HepG2 (cell line): ENCODE data around the gene CAND2. TPM values are rescaled to one million over a fixed set of nuclear protein-coding genes. Genes with fewer than 3 reads are reported as not detected.
A peak's percentile ranks its signal among the peaks of the same experiment; 100 is the strongest.

ENCODE experiments used
- GABPA ChIP-seq, 2 experiments: IDR thresholded peaks; 2 replicates each; pipeline ENCODE4 v1.6.1; 2011 to 2016; ENCODE audit warnings: low read depth in 2 of 2, low read length in 1 of 2, missing biosample characterization in 1 of 2, missing genetic modification characterization in 1 of 2
- HCFC1 ChIP-seq: fragments of 150-350 bp; IDR thresholded peaks from 2 replicates; pipeline ENCODE4 v1.6.1; 2014; ENCODE audit warnings: low read depth, low read length
- KLF12 ChIP-seq: sonication (generic); formaldehyde crosslinking; IDR thresholded peaks from 2 replicates; pipeline ENCODE4 v1.4.0; 2020; ENCODE audit warnings: missing genetic modification reagents, borderline replicate concordance
- NR1H2 ChIP-seq: sonication (generic); formaldehyde crosslinking; IDR thresholded peaks from 2 replicates; pipeline ENCODE4 v1.8.1; 2022; ENCODE audit warnings: low read depth, missing genetic modification reagents, borderline replicate concordance
- NR2F6 ChIP-seq, 2 experiments: IDR thresholded peaks; 2 replicates each; pipeline ENCODE4 v1.6.1; 2016; ENCODE audit warnings: antibody characterized with exemption in 1 of 2, mild to moderate bottlenecking in 1 of 2
- THYN1 ChIP-seq: sonication (generic); formaldehyde crosslinking; IDR thresholded peaks from 2 replicates; pipeline ENCODE4 v1.8.1; 2023; ENCODE audit warnings: low read depth, mild to moderate bottlenecking, moderate library complexity, missing genetic modification reagents, borderline replicate concordance
- polyA plus RNA-seq, 8 experiments: library from polyadenylated mRNA; depleted of rRNA in 3 of 8; stranded (reverse) in 7 of 8; unstranded in 1 of 8; fragments of >200 nt; fragmentation: Illumina TruSeq in 4 of 8; extraction: Trizol in 4 of 8; gene quantifications; 2 replicates each; pipeline versions ENCODE4 v1.2.1 to v1.2.3, GENCODE V29; 2011 to 2016; ENCODE audit warnings: low read depth in 4 of 8, missing spikeins in 1 of 8, mixed read lengths in 1 of 8; ENCODE audit not compliant: insufficient read depth in 1 of 8
- total RNA-seq, 5 experiments: library from RNA; depleted of rRNA; stranded (reverse); fragments of >200 nt; fragmentation: Illumina TruSeq; extraction: Trizol; gene quantifications; 2 replicates each; pipeline ENCODE4 v1.2.3, GENCODE V29; 2016; ENCODE audit warnings: low read depth in 1 of 5
- TF ChIP-seq, protein P1 (sequence below): sonication (generic); formaldehyde crosslinking; IDR thresholded peaks from 2 replicates; pipeline ENCODE4 v1.5.1; 2020; ENCODE audit warnings: mild to moderate bottlenecking, missing genetic modification reagents, borderline replicate concordance
- TF ChIP-seq, protein P2 (sequence below): sonication (generic); formaldehyde crosslinking; IDR thresholded peaks from 2 replicates; pipeline ENCODE4 v1.4.0; 2020; ENCODE audit warnings: low read depth, mild to moderate bottlenecking, missing genetic modification reagents
- TF ChIP-seq, protein P3 (sequence below), 2 experiments: sonication (generic) in 1 of 2; formaldehyde crosslinking in 1 of 2; IDR thresholded peaks; 2 replicates each; pipeline versions ENCODE4 v1.5.1 to v1.6.1; 2011 to 2020; ENCODE audit warnings: borderline replicate concordance in 1 of 2, low read depth in 1 of 2, low read length in 1 of 2, mild to moderate bottlenecking in 1 of 2, missing genetic modification reagents in 1 of 2, moderate library complexity in 1 of 2
- TF ChIP-seq, protein P4 (sequence below): sonication (generic); formaldehyde crosslinking; IDR thresholded peaks from 2 replicates; pipeline ENCODE4 v1.8.1; 2022; ENCODE audit warnings: low read depth, mild to moderate bottlenecking, missing genetic modification reagents
- TF ChIP-seq, protein P5 (sequence below): sonication (generic); formaldehyde crosslinking; IDR thresholded peaks from 2 replicates; pipeline ENCODE4 v1.5.0; 2020; ENCODE audit warnings: missing genetic modification reagents

Gene CAND2
- total and polyA plus RNA-seq, 2 of the 13 experiments (the other 11 are each of a cell fraction or from before 2014, with no cell fraction given) = 0.01 TPM; not detected in 1

DNA sequence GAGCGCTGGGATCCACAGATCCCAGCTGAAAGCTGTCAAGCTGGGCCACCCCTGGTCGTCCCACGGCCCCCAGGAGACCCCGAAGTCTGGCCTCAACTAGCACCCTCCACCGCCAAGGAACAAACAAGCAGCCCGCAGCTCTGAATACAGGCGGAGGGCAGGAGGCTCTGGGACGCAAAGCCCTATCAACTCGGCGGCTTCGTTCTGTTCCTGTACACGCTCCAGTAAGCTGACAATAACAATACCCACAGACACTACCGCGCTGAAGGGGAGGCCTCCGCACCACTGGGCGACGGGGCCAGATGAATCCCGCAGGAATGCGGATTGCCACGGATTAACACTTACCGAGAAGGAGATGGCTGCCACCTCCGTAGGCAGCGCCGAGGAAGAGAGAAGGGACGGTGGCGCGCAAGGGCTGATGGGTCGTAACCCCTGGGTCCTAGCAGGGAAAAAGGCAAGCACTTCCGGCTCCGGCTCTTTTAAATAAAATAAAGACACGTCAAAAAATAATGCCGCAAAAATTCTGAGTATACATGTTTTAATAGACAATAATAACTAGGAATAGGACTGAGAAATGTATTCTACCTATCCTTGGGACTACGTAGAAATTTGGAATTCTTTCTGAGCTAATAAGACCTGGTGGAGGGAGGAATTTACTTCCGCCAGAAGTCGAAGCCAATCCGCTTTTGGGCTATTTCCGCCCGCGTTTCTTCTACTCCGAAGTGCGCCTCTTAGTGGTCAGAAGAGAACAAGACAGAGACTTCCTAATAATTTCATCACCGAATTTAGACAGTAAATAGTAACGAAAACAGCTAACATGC is 44.9 kb downstream of the CAND2 start, which contains the start of gene RPL32 (continued):
- TF ChIP-seq, protein P1, sequence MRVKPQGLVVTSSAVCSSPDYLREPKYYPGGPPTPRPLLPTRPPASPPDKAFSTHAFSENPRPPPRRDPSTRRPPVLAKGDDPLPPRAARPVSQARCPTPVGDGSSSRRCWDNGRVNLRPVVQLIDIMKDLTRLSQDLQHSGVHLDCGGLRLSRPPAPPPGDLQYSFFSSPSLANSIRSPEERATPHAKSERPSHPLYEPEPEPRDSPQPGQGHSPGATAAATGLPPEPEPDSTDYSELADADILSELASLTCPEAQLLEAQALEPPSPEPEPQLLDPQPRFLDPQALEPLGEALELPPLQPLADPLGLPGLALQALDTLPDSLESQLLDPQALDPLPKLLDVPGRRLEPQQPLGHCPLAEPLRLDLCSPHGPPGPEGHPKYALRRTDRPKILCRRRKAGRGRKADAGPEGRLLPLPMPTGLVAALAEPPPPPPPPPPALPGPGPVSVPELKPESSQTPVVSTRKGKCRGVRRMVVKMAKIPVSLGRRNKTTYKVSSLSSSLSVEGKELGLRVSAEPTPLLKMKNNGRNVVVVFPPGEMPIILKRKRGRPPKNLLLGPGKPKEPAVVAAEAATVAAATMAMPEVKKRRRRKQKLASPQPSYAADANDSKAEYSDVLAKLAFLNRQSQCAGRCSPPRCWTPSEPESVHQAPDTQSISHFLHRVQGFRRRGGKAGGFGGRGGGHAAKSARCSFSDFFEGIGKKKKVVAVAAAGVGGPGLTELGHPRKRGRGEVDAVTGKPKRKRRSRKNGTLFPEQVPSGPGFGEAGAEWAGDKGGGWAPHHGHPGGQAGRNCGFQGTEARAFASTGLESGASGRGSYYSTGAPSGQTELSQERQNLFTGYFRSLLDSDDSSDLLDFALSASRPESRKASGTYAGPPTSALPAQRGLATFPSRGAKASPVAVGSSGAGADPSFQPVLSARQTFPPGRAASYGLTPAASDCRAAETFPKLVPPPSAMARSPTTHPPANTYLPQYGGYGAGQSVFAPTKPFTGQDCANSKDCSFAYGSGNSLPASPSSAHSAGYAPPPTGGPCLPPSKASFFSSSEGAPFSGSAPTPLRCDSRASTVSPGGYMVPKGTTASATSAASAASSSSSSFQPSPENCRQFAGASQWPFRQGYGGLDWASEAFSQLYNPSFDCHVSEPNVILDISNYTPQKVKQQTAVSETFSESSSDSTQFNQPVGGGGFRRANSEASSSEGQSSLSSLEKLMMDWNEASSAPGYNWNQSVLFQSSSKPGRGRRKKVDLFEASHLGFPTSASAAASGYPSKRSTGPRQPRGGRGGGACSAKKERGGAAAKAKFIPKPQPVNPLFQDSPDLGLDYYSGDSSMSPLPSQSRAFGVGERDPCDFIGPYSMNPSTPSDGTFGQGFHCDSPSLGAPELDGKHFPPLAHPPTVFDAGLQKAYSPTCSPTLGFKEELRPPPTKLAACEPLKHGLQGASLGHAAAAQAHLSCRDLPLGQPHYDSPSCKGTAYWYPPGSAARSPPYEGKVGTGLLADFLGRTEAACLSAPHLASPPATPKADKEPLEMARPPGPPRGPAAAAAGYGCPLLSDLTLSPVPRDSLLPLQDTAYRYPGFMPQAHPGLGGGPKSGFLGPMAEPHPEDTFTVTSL (CRISPR knock-in tag) = no peak
- TF ChIP-seq GABPA (IDR thresholded peaks at IDR 0.05; ENCODE audit: low read depth, low read length) (peak; percentile 68), GABPA (CRISPR knock-in tag; IDR thresholded peaks at IDR 0.05; ENCODE audit: low read depth) (peak; percentile 95), HCFC1 (peak; percentile 51), THYN1 (CRISPR knock-in tag) (no peak), NR2F6 (IDR thresholded peaks at IDR 0.05) (peak; percentile 73), NR2F6 (CRISPR knock-in tag; IDR thresholded peaks at IDR 0.05) (peak; percentile 41; the same call in 1 of the 2 replicates), KLF12 (CRISPR knock-in tag) (0 out of 2 replicates have a peak, but pooled peaks have one; percentile 41), NR1H2 (CRISPR knock-in tag) (no peak)
- TF ChIP-seq, protein P2, sequence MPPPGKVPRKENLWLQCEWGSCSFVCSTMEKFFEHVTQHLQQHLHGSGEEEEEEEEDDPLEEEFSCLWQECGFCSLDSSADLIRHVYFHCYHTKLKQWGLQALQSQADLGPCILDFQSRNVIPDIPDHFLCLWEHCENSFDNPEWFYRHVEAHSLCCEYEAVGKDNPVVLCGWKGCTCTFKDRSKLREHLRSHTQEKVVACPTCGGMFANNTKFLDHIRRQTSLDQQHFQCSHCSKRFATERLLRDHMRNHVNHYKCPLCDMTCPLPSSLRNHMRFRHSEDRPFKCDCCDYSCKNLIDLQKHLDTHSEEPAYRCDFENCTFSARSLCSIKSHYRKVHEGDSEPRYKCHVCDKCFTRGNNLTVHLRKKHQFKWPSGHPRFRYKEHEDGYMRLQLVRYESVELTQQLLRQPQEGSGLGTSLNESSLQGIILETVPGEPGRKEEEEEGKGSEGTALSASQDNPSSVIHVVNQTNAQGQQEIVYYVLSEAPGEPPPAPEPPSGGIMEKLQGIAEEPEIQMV (CRISPR knock-in tag) = 0 out of 2 replicates have a peak, but pooled peaks have one; percentile 34
- TF ChIP-seq, protein P3, sequence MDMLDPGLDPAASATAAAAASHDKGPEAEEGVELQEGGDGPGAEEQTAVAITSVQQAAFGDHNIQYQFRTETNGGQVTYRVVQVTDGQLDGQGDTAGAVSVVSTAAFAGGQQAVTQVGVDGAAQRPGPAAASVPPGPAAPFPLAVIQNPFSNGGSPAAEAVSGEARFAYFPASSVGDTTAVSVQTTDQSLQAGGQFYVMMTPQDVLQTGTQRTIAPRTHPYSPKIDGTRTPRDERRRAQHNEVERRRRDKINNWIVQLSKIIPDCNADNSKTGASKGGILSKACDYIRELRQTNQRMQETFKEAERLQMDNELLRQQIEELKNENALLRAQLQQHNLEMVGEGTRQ (IDR thresholded peaks at IDR 0.05; ENCODE audit: low read depth, low read length) = no peak
- TF ChIP-seq, protein P3 (CRISPR knock-in tag; IDR thresholded peaks at IDR 0.05; ENCODE audit: borderline replicate concordance) = no peak; the same call in 1 of the 2 replicates
- TF ChIP-seq, protein P4, sequence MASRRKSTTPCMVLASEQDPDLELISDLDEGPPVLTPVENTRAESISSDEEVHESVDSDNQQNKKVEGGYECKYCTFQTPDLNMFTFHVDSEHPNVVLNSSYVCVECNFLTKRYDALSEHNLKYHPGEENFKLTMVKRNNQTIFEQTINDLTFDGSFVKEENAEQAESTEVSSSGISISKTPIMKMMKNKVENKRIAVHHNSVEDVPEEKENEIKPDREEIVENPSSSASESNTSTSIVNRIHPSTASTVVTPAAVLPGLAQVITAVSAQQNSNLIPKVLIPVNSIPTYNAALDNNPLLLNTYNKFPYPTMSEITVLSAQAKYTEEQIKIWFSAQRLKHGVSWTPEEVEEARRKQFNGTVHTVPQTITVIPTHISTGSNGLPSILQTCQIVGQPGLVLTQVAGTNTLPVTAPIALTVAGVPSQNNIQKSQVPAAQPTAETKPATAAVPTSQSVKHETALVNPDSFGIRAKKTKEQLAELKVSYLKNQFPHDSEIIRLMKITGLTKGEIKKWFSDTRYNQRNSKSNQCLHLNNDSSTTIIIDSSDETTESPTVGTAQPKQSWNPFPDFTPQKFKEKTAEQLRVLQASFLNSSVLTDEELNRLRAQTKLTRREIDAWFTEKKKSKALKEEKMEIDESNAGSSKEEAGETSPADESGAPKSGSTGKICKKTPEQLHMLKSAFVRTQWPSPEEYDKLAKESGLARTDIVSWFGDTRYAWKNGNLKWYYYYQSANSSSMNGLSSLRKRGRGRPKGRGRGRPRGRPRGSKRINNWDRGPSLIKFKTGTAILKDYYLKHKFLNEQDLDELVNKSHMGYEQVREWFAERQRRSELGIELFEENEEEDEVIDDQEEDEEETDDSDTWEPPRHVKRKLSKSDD (CRISPR knock-in tag) = 0 out of 2 replicates have a peak, but pooled peaks have one; percentile 67
- TF ChIP-seq, protein P5, sequence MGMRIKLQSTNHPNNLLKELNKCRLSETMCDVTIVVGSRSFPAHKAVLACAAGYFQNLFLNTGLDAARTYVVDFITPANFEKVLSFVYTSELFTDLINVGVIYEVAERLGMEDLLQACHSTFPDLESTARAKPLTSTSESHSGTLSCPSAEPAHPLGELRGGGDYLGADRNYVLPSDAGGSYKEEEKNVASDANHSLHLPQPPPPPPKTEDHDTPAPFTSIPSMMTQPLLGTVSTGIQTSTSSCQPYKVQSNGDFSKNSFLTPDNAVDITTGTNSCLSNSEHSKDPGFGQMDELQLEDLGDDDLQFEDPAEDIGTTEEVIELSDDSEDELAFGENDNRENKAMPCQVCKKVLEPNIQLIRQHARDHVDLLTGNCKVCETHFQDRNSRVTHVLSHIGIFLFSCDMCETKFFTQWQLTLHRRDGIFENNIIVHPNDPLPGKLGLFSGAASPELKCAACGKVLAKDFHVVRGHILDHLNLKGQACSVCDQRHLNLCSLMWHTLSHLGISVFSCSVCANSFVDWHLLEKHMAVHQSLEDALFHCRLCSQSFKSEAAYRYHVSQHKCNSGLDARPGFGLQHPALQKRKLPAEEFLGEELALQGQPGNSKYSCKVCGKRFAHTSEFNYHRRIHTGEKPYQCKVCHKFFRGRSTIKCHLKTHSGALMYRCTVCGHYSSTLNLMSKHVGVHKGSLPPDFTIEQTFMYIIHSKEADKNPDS (CRISPR knock-in tag) = no peak
